Effector memory CD8-positive, alpha-beta T cell (primary cell): Measurements from ENCODE around the gene ASH1L.
A peak's percentile ranks its signal among the peaks of the same experiment; 100 is the strongest.
"Not testable (repeated sequence)": the region's sequence is repeated elsewhere in the genome, so short reads cannot be mapped to it uniquely, and the experiment has no call there.

Experiments used
- ATAC-seq: fragments of 150-1000 bp; cut with Tn5 transposase; replicated peaks from 2 replicates; pipeline ENCODE4 v1.10.0; 2021; ENCODE audit warnings: mild to moderate bottlenecking, moderate library complexity
- DNase-seq, 3 experiments: peaks; one replicate each; pipeline ENCODE4 v3.0.0; 2021
- H3K27ac Mint-ChIP-seq, 2 donors: one replicate each; pipeline ENCODE4 v1.8.0; 2022; ENCODE audit warnings: mild to moderate bottlenecking in 2 of 2, mixed read lengths in 2 of 2, moderate library complexity in 2 of 2
- H3K27me3 Mint-ChIP-seq, 2 donors: one replicate each; pipeline ENCODE4 v1.8.0; 2022; ENCODE audit warnings: mixed read lengths in 2 of 2
- H3K36me3 Mint-ChIP-seq: one replicate; pipeline ENCODE4 v1.8.0; 2022; ENCODE audit warnings: mild to moderate bottlenecking, moderate library complexity, mixed read lengths; ENCODE audit not compliant: insufficient read depth
- H3K4me1 Mint-ChIP-seq, 2 donors: one replicate each; pipeline ENCODE4 v1.8.0; 2022; ENCODE audit warnings: low read depth in 2 of 2, mixed read lengths in 2 of 2
- H3K4me3 Mint-ChIP-seq, 2 donors: one replicate each; pipeline ENCODE4 v1.8.0; 2022; ENCODE audit warnings: mild to moderate bottlenecking in 2 of 2, mixed read lengths in 2 of 2, moderate library complexity in 2 of 2
- H3K9me3 Mint-ChIP-seq, 2 donors: one replicate each; pipeline ENCODE4 v1.8.0; 2022; ENCODE audit warnings: mixed read lengths in 2 of 2

ASH1L gene

DNA sequence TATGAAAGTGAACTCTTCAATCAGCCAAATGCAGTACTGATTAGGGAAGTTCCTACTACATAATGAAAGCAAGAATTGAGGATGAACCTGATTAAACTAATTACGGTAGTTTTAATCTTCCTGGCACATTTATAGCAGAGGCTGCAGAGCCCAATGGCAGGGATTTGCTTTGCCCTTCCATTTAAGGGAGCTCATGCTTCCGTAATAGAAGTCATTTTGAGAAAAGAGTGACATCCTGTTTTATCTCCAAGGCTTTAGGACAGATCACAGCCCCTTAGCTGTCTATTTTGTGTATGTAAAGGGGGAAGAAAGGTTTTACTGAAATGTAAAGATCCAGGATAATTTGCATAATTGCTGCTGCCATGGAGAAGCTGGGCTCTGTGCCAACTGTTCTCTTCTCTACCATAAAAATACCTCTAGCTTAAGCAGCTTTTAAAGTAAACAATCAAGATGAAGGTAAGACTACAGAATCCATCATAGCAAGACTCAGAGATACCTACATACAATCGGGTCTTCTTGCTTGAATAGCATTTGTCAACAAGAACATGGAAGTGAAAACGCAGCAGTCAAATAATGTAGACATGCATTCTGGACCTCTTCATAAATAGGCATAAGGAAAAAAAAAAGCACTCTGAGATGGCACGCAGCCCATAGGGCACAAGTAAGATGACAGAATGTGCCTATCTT lies 62.5 kb downstream of the ASH1L start:
- Mint-ChIP-seq H3K4me1 (peaks cover 21 to 43% of the 10 kb centered on the region in 2 donors), H3K4me3 (no peak overlapping the region), H3K27ac (peak overlapping the region; percentile 59 to 65), H3K27me3 (no peaks in the 10 kb centered on the region), H3K9me3 (no peaks in the 10 kb centered on the region), H3K36me3 (peaks cover 10% of the 10 kb centered on the region)
- no peak for DNase-seq
- no peak for ATAC-seq

GRCh38 chr1:155499263-155499662 lies 63.3 kb downstream of the ASH1L start:
- Mint-ChIP-seq H3K27me3 (no peaks in the 10 kb centered on the region), H3K4me1 (peaks cover 21 to 44% of the 10 kb centered on the region in 2 donors), H3K27ac (peak overlapping the region; percentile 59 to 65), H3K4me3 (no peak overlapping the region), H3K9me3 (no peaks in the 10 kb centered on the region), H3K36me3 (peaks cover 10% of the 10 kb centered on the region)
- ATAC-seq (no peak), DNase-seq (no peak)

GRCh38 chr1:155493595-155493994 lies 69.0 kb downstream of the ASH1L start:
- not testable (repeated sequence) for DNase-seq, H3K4me3 Mint-ChIP-seq, ATAC-seq, H3K27me3 Mint-ChIP-seq, H3K36me3 Mint-ChIP-seq, H3K9me3 Mint-ChIP-seq, H3K27ac Mint-ChIP-seq
- H3K4me1 Mint-ChIP-seq = peaks cover 11 to 31% of the 10 kb centered on the region in 2 donors

DNA sequence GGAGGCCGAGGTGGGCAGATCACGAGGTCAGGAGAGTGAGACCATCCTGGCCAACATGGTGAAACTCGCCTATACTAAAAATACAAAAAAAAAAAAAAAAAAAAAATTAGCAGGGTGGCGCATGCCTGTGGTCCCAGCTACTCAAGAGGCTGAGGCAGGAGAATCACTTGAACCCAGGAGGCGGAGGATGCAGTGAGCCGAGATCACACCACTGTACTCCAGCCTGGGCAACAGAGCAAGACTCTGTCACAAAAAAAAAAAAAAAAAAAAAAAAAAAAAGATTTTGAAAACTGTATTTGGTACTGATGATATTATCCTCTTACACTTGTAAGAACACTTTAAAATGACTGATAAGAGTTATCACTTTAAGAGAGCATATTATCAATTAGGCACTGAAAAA lies 74.2 kb downstream of the ASH1L start:
- Mint-ChIP-seq H3K36me3 (peaks cover 15% of the 10 kb centered on the region), H3K4me1 (peaks cover 4 to 13% of the 10 kb centered on the region in 2 donors)
- H3K9me3 Mint-ChIP-seq, H3K27me3 Mint-ChIP-seq, ATAC-seq, H3K27ac Mint-ChIP-seq, H3K4me3 Mint-ChIP-seq, DNase-seq: not testable (repeated sequence)

GRCh38 chr1:155487541-155487940 lies 75.1 kb downstream of the ASH1L start:
- Mint-ChIP-seq H3K4me1 (peaks cover 4 to 13% of the 10 kb centered on the region in 2 donors), H3K4me3 (no peak overlapping the region), H3K36me3 (peaks cover 15% of the 10 kb centered on the region), H3K27me3 (no peaks in the 10 kb centered on the region), H3K27ac (no peak overlapping the region), H3K9me3 (no peaks in the 10 kb centered on the region)
- no peak for ATAC-seq
- no peak for DNase-seq

DNA sequence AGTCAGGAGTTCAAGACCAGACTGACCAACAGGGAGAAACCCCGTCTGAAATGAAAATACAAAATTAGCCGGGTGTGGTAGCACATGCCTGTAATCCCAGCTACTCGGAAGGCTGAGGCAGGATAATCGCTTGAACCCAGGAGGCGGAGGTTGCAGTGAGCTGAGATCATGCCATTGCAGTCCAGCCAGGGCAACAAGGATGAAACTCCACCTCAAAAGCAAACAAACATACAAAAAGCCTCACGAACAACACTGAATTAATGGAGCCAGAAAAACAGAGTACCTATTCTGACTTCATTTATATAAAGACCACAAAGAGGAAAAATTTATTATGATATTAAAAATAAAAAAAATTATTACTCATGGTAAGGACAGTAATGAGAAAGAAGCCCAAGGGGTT lies 75.7 kb downstream of the ASH1L start:
- not testable (repeated sequence) for ATAC-seq, H3K4me3 Mint-ChIP-seq, DNase-seq, H3K27me3 Mint-ChIP-seq, H3K27ac Mint-ChIP-seq, H3K9me3 Mint-ChIP-seq
- Mint-ChIP-seq H3K36me3 (peaks cover 17% of the 10 kb centered on the region), H3K4me1 (peaks cover 4 to 13% of the 10 kb centered on the region in 2 donors)

DNA sequence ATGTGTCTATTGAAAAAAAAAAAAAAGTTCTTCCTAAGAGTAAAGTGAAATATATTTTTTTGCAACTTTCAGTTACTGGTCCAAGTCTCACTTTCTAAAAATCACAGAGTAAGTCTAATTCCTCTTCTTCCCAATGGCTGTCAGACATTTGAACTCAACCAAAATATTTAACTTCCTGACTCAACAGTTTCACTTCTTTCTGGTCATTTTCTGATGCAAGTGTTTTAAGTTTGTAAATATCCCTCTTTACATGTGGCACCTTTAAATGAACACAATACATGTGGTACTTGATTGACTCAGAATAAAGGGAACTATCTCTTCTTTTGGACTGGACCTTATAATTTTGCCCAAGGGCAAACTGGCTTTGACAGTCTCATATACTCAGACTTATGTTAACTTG lies 76.7 kb downstream of the ASH1L start:
- DNase-seq = no peak
- peaks cover 25% of the 10 kb centered on the region for H3K36me3 Mint-ChIP-seq
- H3K27me3 Mint-ChIP-seq = no peaks in the 10 kb centered on the region
- H3K27ac Mint-ChIP-seq = peak overlapping the region in 1 of 2 donors; percentile 36
- H3K4me3 Mint-ChIP-seq = no peak overlapping the region
- H3K9me3 Mint-ChIP-seq = no peaks in the 10 kb centered on the region
- ATAC-seq = no peak
- H3K4me1 Mint-ChIP-seq = peaks cover 4 to 13% of the 10 kb centered on the region in 2 donors

DNA sequence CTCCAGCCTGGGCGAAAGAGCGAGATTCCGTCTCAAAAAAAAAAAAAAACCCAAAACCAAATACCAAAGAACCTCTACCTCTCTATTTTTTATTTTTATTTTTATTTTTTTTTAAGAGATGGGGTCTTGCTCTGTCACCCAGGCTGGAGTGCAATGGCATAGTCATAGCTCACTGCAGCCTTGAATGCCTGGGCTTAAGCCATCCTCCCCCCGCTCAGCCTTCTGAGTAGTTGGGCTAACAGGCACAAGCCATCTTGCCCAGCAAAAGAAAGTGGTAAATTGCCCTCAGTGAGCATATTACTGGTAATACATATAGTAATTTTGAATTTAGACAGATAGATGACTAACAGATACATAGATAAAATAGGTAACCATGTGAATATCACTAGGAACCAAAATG lies 77.4 kb downstream of the ASH1L start:
- H3K27ac Mint-ChIP-seq = peak overlapping the region in 1 of 2 donors; percentile 36
- H3K4me3 Mint-ChIP-seq = no peak overlapping the region
- DNase-seq (no peak), ATAC-seq (no peak)
- peaks cover 4 to 10% of the 10 kb centered on the region in 2 donors for H3K4me1 Mint-ChIP-seq
- no peaks in the 10 kb centered on the region for H3K27me3 Mint-ChIP-seq
- no peaks in the 10 kb centered on the region for H3K9me3 Mint-ChIP-seq
- H3K36me3 Mint-ChIP-seq = peaks cover 25% of the 10 kb centered on the region

DNA sequence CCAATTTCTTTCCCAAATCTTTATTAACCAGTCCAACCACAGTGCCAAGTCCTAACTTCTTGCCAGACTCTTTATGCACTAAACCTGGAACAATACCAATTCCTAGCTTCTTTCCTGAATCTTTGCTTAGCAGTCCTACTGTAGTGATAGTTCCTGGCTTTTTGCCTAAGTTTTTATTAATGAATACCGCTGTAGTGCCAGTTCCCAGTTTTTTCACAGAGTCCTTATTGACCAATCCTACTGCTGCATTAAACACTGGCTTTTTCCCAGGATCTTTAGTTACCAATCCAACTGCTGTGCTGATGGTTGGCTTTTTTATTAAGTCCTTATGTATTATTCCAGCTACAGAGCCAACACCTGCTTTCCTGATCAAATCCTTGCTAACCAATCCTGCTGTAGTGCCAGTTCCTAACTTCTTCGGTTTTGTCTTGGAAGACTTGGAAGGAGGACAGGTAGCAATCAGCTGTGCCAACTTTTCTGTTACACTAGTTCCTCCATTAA lies 80.8 kb downstream of the ASH1L start:
- peaks cover 26% of the 10 kb centered on the region for H3K36me3 Mint-ChIP-seq
- no peak for ATAC-seq
- no peak overlapping the region for H3K4me3 Mint-ChIP-seq
- H3K4me1 Mint-ChIP-seq = peaks cover 5 to 20% of the 10 kb centered on the region in 2 donors
- no peaks in the 10 kb centered on the region for H3K9me3 Mint-ChIP-seq
- DNase-seq = no peak
- H3K27ac Mint-ChIP-seq = no peak overlapping the region
- H3K27me3 Mint-ChIP-seq = no peaks in the 10 kb centered on the region

DNA sequence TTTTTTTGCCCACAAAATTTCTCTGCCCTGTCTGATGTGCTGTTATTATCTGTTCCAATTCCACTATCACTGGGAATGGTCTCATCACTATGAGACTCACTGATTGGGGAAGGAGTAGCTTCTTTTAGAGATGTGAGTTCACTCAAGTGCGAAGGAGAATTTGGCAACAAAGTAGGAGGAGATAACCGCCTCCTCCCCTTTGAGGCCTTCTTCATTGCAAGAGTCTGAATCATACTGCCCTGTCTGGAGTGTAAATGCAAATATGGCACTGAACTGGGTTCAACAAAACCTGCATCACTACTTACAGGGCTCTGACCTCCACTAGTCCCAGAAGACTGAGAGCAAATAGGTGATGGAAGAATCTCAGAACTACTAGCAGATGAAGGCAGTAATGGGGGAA lies 83.4 kb downstream of the ASH1L start:
- H3K36me3 Mint-ChIP-seq = peaks cover 27% of the 10 kb centered on the region
- DNase-seq = no peak

GRCh38 chr1:155478270-155478852 lies 84.2 kb downstream of the ASH1L start:
- Mint-ChIP-seq H3K9me3 (no peaks in the 10 kb centered on the region), H3K4me3 (no peak overlapping the region), H3K36me3 (peaks cover 24% of the 10 kb centered on the region), H3K27ac (peak overlapping the region in 1 of 2 donors; percentile 5), H3K27me3 (no peaks in the 10 kb centered on the region), H3K4me1 (peaks cover 9 to 22% of the 10 kb centered on the region in 2 donors)
- DNase-seq (no peak), ATAC-seq (no peak)

More for the DNA sequence above, 83.4 kb downstream of the ASH1L start:
- Mint-ChIP-seq H3K4me1 (peaks cover 9 to 22% of the 10 kb centered on the region in 2 donors), H3K4me3 (no peak overlapping the region), H3K9me3 (no peaks in the 10 kb centered on the region), H3K27me3 (no peaks in the 10 kb centered on the region), H3K27ac (peak overlapping the region in 1 of 2 donors; percentile 16)
- no peak for ATAC-seq

DNA sequence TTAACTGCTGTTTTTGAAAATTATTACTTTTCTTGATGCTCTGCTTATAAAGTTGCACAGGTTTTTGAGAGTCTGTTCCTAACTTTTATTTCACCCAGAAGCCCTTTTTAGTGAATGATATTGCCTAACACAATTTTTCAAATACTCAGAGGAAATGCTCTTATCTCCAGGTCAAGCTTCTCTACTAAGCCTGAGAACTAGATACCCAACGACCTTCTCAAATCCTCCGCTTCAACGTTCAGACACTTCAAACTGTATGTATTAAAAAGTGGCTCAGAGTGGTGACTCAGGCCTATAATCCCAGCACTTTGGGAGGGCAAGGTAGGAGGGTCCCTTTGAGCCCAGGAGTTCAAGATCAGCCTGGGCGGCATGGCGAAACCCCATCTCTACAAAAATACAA lies 88.5 kb downstream of the ASH1L start:
- no peak overlapping the region for H3K27ac Mint-ChIP-seq

GRCh38 chr1:155473151-155473821 lies 89.3 kb downstream of the ASH1L start:
- Mint-ChIP-seq H3K9me3 (no peaks in the 10 kb centered on the region), H3K36me3 (peaks cover 13% of the 10 kb centered on the region), H3K4me1 (peaks cover 15 to 32% of the 10 kb centered on the region in 2 donors), H3K27ac (no peak overlapping the region), H3K27me3 (no peaks in the 10 kb centered on the region), H3K4me3 (no peak overlapping the region)
- DNase-seq (no peak), ATAC-seq (no peak)

More for the DNA sequence above, 88.5 kb downstream of the ASH1L start:
- H3K4me3 Mint-ChIP-seq = no peak overlapping the region
- peaks cover 13% of the 10 kb centered on the region for H3K36me3 Mint-ChIP-seq
- no peak for DNase-seq
- peaks cover 14 to 29% of the 10 kb centered on the region in 2 donors for H3K4me1 Mint-ChIP-seq
- H3K9me3 Mint-ChIP-seq = no peaks in the 10 kb centered on the region
- ATAC-seq = no peak
- H3K27me3 Mint-ChIP-seq = no peaks in the 10 kb centered on the region
